Activated naive CD4-positive, alpha-beta T cell treated with Interleukin-2 at 50 U/mL for 16 hours (primary cell): ENCODE measurements around the gene HDHD2.

Source experiments
- DNase-seq: peaks from one replicate; pipeline ENCODE4 v3.0.0-alpha.2; 2020

The HDHD2 gene

DNA sequence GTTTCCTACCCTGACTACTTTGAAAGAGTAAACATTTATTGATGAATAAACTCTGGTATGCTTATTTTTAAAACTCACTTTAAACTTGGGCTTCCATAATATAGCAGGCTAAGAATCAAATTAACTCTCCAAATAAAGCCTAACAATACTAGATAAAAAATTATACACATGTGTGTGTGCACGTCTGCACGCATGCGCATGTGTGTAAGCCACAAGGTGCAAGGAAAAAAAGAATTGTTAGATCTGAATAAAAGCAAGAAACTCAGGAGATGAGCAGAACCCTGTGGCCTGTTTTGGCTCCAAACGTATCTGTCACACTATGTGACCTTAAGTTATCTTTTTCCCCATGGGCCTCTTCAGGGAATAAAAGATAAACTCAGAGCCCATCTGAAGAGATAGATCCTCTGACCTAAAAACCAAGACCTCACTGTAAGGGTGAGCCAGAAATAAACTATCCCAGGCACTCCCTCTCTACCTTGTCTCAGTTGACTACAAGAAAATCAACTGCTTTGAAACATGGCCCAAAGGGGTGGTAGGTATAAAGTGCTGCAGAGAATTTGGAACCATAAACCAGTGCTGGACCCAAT, 6.3 kb downstream of the HDHD2 start:
- DNase-seq = no peak

DNA sequence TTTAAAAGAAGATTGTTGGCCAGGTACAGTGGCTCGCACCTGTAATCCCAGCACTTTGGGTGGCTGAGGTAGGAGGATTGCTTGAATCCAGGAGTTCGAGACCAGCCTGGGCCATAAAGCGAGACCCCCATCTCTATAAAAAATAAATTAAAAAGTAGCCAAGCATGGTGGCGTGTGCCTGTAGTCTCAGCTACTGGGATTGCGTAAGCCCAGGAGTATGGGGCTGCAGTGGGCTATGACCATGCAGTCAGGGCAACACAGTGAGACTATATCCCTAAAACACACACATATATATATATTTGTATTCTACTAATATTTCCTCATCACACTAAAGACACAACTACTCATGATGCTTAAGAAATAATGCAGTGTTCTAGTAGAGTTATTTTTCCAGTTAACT, 7.1 kb downstream of the HDHD2 start:
- no peak for DNase-seq

DNA sequence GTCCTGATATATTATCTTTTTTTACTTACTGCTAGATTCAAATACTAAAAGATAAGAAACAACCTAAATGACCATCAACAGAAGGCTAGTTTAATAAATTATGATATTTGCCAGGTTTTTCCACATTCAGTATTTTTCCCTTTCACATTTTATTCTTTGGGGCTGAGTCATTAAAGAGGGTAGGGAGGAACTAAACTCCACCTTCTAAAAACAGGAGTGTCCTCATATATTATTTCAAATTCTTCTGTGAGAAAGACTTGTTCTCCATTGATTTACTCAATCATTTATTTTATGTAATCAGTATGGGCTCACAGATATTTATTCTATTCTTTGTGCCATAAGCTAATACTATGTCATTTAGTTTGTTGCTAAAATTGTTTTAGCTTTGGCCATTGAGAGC, 9.0 kb downstream of the HDHD2 start:
- DNase-seq = no peak

DNA sequence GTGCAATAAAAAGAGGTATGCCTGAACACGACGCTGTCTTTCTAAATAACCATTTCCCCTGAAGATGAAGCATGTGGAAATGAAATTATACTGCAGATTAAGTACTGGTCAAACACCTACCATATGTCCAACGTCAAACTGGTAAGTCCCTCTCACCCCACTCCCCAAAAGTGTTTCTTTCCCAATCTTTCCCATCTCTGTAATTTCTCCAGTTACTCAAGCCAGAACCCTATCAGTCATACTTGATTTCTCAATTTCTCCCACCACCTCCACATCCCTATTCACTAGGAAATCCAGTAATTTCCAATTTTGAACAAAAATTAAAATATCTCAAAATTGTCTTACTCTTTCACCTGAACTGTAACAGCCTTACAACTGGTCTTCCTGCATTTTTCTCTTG, 29.2 kb downstream of the HDHD2 start:
- DNase-seq = no peak

DNA sequence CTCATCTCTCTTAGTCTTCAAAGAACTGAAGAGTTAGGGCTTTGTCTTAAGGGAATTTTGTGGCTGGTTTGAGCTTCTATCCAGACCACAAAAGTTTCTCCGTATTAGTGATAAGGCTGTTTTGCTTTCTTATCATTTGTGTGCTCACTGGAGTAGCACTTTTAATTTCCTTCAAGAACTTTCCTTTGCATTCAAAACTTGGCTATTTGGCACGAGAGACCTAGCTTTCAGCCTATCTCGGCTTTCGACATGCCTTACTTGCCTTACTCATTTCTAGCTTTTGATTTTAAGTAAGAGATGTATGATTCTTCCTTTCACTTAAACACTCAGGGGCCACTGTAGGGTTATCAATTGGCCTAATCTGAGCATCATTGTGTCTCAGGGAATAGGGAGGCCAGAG, 29.9 kb downstream of the HDHD2 start:
- no peak for DNase-seq

DNA sequence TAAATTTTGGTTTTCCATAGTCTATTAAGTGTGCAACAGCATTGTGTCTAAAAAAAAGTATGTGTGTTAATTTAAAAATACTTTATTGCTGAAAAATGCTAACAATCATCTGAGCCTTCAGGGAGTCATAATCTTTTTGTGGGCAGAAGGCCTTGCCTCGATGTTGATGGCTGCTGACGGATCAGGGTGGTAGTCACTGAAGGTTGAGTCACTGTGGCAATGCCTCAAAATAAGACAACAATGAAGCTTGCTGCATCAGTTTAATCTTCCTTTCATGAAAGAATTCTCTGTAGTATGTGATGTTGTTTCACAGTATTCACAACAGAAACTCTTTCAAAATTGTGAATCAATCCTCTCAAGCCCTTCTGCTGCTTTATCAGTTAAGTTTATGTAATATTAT, 31.3 kb downstream of the HDHD2 start:
- DNase-seq = no peak

DNA sequence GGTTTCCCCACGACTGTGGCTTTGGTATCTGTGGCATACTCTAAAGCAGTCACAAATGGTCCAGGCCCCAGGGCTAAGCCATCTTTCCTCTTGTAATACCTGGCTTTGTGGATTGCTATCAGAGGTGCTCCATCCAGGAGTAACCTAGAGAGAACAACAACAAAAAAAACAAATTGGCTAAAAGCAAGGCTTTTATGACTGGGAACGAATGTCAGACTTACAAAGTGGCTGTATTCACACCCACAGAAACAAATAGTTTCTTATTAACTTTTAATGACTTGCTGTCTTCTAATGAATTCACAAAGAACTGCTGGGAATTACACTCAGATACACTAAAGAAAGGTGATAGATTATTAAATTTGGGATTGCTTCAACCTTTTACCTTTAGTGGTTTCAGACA, 35.1 kb downstream of the HDHD2 start:
- DNase-seq = no peak

DNA sequence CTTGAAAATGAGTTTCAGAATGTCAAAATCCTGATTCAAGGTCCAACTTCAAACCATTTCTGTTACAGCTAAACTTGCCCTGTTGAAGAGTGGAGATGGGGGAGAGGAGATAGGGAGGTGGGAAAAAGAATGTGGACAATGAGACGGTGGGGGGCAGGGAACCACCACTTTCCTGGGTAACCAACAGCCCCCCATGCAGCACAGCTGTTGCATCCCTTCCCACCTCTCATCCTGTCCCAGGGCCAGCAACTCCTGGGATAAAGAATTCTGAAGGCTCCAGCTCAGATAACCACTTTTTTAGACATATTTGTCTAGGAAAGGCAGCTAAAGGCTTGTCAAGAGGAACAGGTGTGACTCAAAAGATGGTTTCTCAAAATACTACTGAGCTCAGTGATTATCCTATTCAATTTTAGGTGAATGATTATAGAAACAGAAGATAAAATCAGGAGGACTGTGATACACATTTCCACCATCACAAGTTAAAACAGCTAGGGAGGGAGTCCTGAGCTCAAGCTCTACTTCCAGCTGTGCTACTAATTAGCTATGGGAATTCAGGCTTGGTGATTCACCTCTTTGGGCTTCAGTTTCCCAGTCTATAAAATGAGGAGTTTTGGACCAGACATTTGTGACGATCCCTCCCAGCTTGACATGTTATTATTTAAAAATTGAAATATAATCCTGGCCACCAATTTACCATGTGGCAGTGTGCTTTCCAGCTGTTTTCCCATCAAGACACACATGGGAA, 36.3 kb downstream of the HDHD2 start:
- no peak for DNase-seq

DNA sequence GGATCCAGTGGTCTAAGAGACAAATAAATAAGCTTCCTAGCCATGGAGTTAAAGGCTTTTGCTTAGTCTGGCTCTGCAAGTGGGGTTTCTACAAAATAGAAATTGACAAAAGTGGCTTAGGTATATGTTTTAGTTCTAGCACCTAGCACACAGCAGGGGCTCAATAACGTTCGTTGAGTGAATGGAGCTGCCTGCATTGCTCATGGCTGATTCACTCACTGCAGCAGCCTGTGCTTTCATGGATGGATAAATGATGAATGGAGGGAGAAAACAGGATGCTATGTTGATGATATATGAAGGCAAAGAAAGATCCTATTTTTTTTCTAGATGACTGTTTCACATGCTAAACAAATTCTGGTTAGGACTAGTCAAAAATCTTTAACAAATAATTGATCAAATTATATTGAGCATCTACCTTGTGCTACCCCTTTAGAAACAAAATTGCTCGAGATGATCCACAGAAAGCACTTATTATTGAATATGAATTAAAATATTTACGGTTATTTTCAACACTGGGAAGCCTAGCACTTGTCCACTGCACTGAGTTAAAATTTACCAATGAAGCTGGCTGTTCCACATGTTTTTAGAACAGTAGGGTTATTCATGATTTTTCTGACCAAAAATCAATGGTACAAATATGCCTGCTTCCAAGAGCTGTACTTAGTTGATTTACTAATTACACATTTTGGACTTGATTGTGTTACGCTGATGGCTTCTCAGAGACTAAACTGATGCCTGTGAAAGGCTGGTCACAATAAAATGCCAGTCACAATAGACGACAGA, 39.6 kb downstream of the HDHD2 start:
- no peak for DNase-seq

DNA sequence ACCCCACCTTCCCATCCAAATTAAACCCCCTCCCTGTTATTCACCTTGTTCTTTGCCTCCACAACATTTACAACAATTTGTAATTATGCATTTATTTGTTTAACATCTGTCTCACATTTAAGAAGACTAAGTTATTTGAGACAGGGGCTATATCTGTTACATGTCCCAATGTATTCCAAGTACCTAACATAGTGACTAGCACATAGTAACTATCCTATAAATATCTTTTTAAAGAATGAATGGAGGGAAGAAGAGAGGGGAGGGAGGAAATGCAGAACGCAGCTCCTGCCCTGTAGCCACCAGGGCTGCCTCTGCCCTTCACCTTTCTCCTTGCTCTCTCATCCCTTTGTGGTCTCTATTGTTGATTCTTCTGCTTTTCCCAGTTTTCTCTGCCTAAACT, 40.6 kb downstream of the HDHD2 start:
- DNase-seq = no peak

DNA sequence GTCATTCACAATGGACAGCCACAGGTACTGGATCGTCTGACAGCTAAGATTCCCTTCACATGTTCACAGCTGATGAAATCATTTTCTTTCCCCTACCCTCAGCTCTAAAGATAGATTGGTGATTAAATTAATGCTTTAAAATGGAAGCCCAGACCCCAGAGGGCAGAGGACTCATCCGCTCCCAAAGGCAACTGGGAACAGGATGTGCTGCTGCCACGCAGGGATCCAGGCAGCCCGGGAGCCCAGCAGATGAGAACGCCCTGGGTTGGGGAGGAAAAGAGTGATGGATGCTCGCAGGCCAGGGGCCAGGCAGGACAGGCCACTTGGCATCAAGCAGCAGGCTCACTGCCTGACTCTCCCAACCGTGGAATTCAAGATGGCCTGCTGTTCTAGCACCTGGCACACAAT, 41.3 kb downstream of the HDHD2 start:
- DNase-seq = no peak

DNA sequence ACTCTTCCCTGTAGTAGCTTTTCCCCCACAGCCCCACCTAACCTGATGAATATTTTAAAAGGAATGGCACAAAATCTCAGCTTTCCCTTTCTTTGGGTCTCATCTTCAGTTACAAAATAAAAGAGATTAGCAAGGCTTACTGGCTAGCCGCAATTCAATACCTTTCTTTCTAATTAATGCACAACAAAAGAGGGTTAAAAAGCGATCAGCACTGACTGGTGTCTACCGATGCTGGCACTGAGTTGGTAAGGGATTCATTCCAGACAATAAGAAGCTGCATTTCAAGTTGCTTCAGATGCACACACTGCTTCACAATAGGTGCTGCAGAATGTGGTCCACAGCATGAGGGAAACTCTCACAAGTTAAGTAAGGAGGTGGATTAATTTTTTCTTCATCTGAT, 41.9 kb downstream of the HDHD2 start:
- DNase-seq = no peak

DNA sequence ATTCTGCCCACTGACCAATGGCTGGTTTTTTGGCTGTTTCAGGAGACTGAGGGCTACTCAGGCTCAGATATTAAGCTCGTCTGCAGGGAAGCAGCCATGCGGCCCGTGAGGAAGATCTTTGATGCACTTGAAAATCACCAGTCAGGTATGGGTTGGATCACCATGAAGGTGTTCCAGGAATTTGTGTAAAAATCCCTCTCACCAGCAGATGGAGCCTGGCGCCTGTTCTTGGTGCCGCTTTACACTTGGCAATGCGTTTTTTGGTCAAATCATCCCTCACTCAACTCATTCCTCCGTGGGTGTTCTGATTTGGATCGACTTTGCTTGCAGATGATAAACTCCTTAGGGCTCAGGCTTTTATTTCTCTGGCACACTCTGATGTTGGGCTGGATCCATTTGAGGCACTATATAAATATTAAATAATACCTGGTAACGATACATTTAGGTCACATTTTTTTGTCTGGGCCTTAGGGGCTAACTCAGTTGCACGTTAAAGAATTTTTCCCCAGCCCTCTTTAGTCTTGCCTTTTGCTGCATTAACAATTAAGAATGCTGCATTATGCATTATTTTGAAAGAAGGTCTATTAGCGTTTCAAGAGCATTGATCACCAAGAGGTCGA, 50.0 kb downstream of the HDHD2 start:
- DNase-seq = peak; percentile 58

DNA sequence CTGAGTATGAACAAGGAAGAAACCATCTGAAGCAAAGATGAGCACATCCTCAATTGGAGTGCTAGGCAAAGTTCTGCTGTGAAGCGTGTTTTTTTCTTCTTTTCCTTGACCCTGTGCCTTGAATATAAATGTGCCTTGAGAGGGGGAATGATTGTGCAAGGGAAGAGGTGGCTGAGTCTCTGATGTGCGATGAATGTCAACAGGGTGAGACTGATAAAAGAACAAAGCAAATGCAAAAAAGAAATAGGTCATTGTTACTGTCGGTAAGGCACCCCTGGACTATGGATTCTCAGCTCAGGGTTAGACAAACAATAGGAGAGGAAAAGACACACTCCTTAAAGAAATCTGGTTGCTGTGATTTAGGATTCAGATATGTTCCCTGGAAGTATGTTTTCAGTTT, 54.5 kb downstream of the HDHD2 start:
- DNase-seq = no peak

DNA sequence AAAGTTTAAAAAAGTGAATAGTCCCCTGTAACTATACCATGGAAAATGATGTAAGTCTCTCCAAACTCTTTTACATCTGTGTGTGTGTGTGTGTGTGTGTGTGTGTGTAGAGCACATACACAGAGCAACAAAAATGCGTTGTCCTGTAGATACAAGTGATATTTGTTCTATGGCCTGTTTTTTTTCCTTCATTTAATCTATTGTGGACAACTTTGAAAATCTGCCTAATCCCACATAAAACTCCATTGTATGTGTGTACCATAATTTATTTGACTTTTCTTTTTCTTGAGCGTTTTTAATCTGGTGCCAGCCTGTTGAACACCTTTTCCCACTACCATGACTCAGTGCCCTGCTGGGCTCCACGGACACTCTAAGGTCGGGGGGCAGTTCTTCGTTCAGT, 62.6 kb downstream of the HDHD2 start:
- no peak for DNase-seq

DNA sequence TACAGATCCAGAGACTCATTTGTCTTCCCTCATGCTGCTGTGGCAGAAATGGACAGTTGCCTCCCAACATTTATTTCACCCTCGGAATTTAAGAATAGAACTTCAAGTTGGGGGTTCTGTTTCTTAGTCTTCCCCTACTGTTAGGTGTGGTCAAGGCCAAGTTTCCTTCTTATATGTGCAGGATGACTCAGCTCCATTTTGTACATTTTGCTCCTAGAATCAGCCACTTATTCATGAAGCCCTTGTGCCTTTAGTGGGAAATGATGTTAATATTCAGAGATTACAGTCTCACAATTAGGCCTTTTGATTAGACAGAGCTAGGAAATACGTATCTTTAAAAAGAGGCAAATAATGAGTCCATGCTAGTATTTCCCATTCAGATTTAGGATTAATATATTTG, 68.7 kb downstream of the HDHD2 start:
- no peak for DNase-seq

DNA sequence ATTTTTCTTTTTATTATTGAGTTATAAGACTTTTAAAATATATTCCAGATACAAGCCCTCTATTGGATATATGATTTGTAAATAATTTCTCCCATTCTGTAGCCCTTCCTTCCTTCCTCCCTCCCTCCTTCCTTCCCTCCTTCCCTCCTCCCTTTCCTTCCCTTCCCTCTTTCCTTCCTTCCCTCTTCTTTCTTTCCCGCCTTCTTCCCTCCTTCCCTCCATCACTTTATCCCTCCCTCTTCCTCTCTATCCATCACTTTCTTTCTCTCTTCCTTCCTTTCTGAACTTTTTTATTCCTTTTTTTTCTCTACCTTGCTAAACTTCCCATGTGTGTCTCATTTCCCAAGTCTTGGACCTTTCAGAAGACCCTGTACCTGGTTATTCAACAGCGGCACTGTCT, 69.4 kb downstream of the HDHD2 start:
- DNase-seq = no peak

DNA sequence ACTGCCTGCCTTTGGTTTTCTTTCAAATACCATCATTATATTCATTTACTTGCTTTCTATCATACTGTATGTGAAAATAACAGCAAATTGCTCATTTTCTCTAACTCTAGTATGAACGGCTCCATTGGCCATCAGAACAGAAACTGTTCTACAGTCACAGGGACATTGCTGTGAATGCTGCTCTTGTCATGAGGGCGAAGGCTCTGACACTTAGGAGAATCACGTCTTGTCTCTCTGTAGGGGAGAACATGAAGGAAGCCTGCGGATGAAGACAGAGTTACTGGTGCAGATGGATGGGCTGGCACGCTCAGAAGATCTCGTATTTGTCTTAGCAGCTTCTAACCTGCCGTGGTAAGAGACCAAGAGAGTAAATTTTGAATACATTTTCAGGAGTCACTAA, 73.2 kb downstream of the HDHD2 start:
- DNase-seq = no peak

DNA sequence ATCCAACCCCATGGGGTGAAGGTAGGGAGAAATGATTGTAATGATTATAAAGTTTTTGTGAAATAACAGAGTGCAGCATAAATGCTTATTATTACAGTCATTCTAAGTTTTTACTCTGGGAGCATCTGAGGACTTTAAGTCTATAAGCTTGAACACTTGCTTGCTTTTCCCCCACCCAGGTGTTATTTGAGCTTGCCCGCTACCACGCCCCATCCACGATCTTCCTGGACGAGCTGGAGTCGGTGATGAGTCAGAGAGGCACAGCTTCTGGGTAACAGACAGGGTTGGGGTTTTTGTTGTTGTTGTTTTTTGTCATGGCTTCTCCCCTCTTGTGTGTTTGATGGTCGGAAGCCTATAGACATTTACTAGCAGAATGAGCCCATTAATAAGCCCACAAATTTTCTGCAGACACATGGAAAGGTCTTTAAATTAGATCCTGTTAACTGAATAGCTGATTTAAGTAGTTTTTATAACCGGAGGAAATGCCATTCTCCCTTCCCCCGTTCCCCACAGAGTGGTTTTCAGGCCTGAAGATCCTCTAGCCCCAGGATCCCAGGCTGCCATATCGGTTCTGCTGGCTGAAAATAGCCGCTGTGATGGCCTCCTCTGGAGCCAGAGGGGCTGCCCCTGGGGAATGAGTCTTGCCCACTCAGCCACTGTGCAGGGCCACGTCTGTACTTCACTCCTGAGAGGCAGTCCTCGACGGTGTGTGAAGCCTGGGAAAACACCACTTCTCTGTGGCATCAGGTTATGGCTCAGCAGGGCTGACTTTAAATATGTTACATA, 75.0 kb downstream of the HDHD2 start:
- DNase-seq = no peak

DNA sequence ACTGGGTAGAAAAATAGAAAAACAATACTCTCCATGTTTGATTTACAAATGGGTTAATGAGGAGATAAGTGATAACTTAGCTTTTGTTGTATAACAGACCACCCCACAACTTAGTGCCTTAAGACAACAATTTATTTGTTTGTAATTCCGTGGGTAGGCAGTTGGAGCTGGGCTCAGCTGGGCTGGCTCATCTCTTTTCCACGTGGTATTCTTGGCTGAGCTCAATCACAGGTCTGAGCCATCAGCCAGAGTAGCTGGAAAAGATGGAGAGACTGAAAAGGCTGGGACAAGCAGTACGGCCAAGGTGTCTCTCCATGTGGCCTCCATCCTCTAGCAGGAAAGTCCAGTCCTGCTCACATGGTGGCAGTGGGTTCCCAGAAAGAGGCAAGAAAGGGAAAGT, 82.7 kb downstream of the HDHD2 start:
- no peak for DNase-seq

DNA sequence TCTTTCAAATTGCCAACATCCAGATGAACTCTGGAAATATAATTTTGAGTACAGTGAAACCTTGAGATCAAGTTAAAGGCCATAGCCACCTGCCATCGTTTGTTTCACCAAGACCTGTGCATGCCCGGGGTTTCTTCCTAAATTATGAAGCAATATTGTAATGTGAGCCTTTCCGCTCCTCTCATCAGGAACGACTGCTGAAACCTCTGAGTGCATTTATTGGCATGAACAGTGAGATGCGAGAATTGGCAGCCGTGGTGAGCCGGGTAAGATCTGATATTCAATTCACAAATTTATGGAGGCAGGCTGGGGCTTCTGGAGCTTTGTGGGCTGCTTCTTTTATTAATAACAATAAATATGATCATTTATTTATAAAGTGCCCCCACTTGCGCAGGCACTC, 87.2 kb downstream of the HDHD2 start:
- no peak for DNase-seq

DNA sequence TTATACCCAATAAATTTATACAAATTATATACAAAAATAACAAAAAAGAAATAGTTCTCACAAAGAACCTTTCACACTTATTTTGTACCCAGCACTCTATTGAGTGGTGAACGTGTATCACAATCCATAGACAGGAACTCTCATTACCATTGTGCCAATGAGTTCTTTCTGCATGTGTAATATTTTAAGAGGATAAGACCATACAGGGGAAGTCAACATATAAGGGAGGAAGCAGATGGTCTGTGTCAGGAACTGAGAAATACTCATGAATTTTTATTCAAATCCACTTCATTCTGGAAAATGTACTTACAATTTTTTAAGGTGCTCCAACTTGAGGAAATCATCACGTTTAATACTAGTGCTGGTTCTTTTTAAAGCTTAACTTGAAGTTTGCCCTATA, 87.8 kb downstream of the HDHD2 start:
- no peak for DNase-seq
